ENCODE data around the gene ILF2. TPM values are rescaled to one million over a fixed set of nuclear protein-coding genes. Genes with fewer than 3 reads are reported as not detected.

Gene ILF2
- total RNA-seq, 1 experiment from 2014 or later = 221 TPM

DNA sequence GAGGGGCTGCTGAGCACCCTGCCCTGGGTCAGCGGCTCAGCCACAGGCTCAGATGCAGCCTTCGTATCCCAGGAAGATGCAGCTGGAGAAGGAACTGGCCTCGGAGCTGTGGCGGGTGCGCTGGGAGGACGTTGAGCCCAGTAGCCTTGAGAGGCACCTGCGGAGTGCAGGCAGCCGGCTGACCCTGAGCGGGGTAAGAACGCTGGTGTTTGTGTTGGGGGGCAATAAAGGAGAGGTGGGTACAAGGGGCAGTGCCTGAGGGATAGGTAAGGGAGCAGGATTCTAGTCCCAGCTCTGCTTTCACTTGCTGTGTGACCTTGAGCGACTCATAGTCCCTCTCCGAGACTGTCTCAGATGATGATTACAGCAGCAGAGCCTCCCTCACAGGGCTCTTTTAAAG is 14.1 kb upstream of the ILF2 start:
- ChIA-PET POLR2A (no interaction called here), CTCF (no interaction called here)
- Histone ChIP-seq H3K9me3 (ENCODE audit: control insufficient read depth, insufficient read depth, low read depth, low read length) (no peaks in the 10 kb centered on the region), H3K4me1 (ENCODE audit: control insufficient read depth, insufficient read depth, low read length) (no peaks in the 10 kb centered on the region), H3K36me3 (ENCODE audit: control insufficient read depth, insufficient read depth, low read length) (no peaks in the 10 kb centered on the region), H3K27ac (ENCODE audit: low read length) (no peak overlapping the region), H3K27me3 (ENCODE audit: control insufficient read depth, insufficient read depth, low read length) (peaks cover 3% of the 10 kb centered on the region; the same call in 1 of the 2 replicates), H3K4me3 (ENCODE audit: low read depth in 2 of 2, low read length in 2 of 2) (no peak overlapping the region)
- TF ChIP-seq, protein P1, sequence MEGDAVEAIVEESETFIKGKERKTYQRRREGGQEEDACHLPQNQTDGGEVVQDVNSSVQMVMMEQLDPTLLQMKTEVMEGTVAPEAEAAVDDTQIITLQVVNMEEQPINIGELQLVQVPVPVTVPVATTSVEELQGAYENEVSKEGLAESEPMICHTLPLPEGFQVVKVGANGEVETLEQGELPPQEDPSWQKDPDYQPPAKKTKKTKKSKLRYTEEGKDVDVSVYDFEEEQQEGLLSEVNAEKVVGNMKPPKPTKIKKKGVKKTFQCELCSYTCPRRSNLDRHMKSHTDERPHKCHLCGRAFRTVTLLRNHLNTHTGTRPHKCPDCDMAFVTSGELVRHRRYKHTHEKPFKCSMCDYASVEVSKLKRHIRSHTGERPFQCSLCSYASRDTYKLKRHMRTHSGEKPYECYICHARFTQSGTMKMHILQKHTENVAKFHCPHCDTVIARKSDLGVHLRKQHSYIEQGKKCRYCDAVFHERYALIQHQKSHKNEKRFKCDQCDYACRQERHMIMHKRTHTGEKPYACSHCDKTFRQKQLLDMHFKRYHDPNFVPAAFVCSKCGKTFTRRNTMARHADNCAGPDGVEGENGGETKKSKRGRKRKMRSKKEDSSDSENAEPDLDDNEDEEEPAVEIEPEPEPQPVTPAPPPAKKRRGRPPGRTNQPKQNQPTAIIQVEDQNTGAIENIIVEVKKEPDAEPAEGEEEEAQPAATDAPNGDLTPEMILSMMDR (IDR thresholded peaks at IDR 0.05) = no peak
- no peak for TF ChIP-seq POLR2AphosphoS5 (IDR thresholded peaks at IDR 0.05; ENCODE audit: low read depth, low read length)
- no peak for TF ChIP-seq SIN3A (IDR thresholded peaks at IDR 0.05; ENCODE audit: borderline replicate concordance, insufficient read depth, low read depth, low read length)
- no peak for TF ChIP-seq TCF7L2 (IDR thresholded peaks at IDR 0.05; ENCODE audit: low read depth, low read length)
- in situ Hi-C loops (cut with HindIII; ENCODE audit: low pct_unique_long_range_greater_than_20kb, low sequenced_read_pairs) (no loop called here), intact Hi-C loops (cut with micrococcal nuclease; ENCODE audit: unreplicated experiment) (no loop called here)
- ATAC-seq (no peak), DNase-seq (ENCODE audit: low read depth, low spot score) (no peak)
- BruUV-seq (replicated peaks) = no TSS peak

- Histone ChIP-seq H3K27ac (ENCODE audit: low read length) (no peak overlapping the region), H3K36me3 (ENCODE audit: control insufficient read depth, insufficient read depth, low read length) (no peaks in the 10 kb centered on the region), H3K4me1 (ENCODE audit: control insufficient read depth, insufficient read depth, low read length) (no peaks in the 10 kb centered on the region), H3K9me3 (ENCODE audit: control insufficient read depth, insufficient read depth, low read depth, low read length) (no peaks in the 10 kb centered on the region), H3K27me3 (ENCODE audit: control insufficient read depth, insufficient read depth, low read length) (peaks cover 5% of the 10 kb centered on the region; the same call in 1 of the 2 replicates), H3K4me3 (ENCODE audit: low read depth in 2 of 2, low read length in 2 of 2) (no peak overlapping the region)
- no TSS peak for BruUV-seq (replicated peaks)
- in situ Hi-C loops (cut with HindIII; ENCODE audit: low pct_unique_long_range_greater_than_20kb, low sequenced_read_pairs) (no loop called here), intact Hi-C loops (cut with micrococcal nuclease; ENCODE audit: unreplicated experiment) (no loop called here)
- ChIA-PET CTCF (no interaction called here), POLR2A (no interaction called here)
- TF ChIP-seq SIN3A (IDR thresholded peaks at IDR 0.05; ENCODE audit: borderline replicate concordance, insufficient read depth, low read depth, low read length) = no peak
- no peak for TF ChIP-seq TCF7L2 (IDR thresholded peaks at IDR 0.05; ENCODE audit: low read depth, low read length)
- TF ChIP-seq POLR2AphosphoS5 (IDR thresholded peaks at IDR 0.05; ENCODE audit: low read depth, low read length) = no peak
- no peak for TF ChIP-seq REST (IDR thresholded peaks at IDR 0.05; ENCODE audit: insufficient read depth in 1 of 2, low read depth in 2 of 2, low read length in 1 of 2)
- TF ChIP-seq, protein P1 (IDR thresholded peaks at IDR 0.05) = no peak
- ATAC-seq = no peak
- no peak for DNase-seq (ENCODE audit: low read depth, low spot score)
Measured at GRCh38 chr1:153683854-153684253, 13.1 kb upstream of the ILF2 start.

Data from Panc1 (cell line).